PC-3 (cell line): Measurements from ENCODE around the gene COL6A1.

Experiments used
- CTCF ChIP-seq: fragments of 300-600 bp; sonication (generic); conservative IDR thresholded peaks from 2 replicates; pipeline ENCODE4 v1.5.1; 2017; ENCODE audit warnings: antibody characterized with exemption, low read depth, mild to moderate bottlenecking, low read length
- EZH2phosphoT487 ChIP-seq: fragments of 300-600 bp; sonication (generic); IDR thresholded peaks from 2 replicates; pipeline ENCODE4 v1.6.1; 2018; ENCODE audit warnings: mild to moderate bottlenecking, antibody characterized with exemption, low read length, borderline replicate concordance

- TF ChIP-seq CTCF (no peak), EZH2phosphoT487 (no peak)
Measured at GRCh38 chr21:46023555-46023954, 42.0 kb downstream of the COL6A1 start.
